Measurements from ENCODE around the gene NME7.
"Not testable (repeated sequence)": the region's sequence is repeated elsewhere in the genome, so short reads cannot be mapped to it uniquely, and the experiment has no call there.

Gene NME7

DNA sequence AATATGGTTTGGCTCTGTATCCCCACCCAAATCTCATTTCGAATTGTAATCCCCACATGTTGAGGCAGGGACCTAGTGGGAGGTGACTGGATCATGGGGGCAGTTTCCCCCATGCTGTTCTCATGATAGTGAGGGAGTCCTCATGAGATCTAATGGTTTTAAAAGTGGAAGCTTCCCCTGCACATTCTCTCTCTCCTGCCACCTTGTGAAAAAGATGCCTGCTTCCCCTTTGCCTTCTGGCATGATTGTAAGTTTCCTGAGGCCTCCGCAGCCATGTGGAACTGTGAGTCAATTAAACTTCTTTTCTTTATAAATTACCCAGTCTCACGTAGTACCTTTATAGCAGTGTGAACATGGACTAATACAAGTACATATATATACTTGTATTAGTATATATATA lies 25.5 kb downstream of the NME7 start:
- DNase-seq = not testable (repeated sequence)

DNA sequence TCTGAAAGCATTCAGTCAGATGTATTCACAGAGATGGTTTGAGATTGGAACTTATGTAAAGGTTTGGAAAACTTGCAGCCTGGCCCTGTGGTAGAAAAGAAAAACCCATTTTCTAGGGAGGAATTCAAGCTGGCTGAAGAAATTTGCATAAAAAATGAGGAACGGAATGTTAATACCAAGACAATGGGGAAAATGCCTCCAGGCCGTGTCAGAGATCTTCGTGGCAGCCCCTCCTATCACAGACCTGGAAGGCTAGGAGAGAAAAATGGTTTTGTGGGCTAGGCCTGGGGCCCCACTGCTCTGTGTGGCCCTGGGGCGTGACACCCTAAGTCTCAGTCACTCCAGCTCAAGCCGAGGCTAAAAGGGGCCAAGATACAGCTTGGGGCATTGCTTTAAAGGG lies 26.7 kb downstream of the NME7 start:
- no peak for DNase-seq

DNA sequence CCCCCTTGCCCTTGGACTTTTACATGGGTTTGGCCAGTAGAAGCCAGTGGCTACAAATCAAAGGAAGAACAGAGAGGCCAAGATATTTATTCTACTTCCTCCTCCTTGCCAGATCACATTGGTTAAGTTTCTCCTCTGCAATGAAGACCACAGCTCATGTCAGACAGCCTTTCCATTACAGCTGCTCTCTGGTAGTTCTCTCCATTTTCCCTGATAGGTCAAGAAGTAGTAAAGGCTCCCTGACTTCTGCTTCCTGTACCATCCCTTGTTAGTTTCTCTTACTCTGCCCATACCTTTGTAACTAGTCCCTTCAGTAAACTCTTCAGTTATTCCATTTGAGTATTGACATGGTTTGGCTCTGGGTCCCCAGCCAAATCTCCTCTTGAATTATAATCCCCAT lies 27.8 kb downstream of the NME7 start:
- DNase-seq = no peak

DNA sequence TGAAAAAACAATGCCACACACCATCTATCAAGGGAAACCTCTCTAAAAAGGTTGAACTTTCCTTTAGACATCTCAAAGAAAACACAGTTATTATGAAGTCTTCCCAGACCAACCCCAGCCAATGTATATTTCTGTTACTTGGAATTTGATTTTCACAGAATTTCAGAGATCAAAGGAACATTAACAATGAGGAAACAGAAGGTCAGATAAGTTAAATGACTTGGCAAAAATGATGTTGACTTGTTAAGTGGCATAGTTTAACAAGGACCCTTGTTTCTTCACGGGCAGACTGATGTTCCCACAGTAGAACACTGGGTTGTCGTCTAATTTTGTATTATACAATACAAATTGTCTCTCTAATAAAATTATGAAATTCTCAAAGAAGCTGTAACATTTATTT lies 29.0 kb downstream of the NME7 start:
- DNase-seq = no peak

DNA sequence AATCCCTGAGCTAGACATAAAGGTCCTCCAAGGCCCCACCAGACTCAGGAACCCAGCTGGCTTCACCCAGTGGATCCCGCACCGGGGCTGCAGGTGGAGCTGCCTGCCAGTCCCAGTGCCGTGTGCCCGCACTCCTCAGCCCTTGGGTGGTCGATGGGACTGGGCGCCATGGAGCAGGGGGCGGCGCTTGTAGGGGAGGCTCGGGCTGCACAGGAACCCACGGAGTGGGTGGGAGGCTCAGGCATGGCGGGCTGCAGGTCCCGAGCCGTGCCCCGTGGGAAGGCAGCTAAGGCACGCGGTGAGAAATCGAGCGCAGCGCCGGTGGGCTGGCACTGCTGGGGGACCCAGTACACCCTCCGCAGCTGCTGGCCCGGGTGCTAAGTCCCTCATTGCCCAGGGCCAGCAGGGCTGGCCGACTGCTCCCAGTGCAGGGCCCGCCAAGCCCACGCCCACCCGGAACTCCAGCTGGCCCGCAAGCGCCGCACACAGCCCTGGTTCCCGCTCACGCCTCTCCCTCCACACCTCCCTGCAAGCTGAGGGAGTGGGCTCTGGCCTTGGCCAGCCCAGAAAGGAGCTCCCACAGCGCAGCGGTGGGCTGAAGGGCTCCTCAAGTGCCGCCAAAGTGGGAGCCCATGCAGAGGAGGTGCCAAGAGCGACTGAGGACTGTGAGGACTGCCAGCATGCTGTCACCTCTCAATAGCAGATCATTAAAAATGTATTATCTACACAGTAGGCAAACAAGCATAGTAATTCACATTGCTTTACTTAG lies 30.5 kb downstream of the NME7 start:
- not testable (repeated sequence) for DNase-seq

DNA sequence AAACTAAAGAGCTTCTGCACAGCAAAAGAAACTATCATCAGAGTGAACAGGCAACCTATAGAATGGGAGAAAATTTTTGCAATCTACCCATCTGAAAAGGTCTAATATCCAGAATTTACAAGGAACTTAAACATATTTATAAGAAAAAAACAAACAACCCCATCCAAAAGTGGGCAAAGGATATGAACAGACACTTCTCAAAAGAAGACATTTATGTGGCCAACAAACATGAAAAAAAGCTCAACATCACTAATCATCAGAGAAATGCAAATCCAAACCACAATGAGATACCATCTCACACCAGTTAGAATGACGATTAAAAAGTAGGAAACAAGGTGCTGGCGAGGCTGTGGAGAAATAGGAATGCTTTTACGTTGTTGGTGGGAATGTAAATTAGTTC lies 32.9 kb downstream of the NME7 start:
- not testable (repeated sequence) for DNase-seq

- DNase-seq = no peak
Measured at GRCh38 chr1:169330927-169331326, 36.7 kb downstream of the NME7 start.

DNA sequence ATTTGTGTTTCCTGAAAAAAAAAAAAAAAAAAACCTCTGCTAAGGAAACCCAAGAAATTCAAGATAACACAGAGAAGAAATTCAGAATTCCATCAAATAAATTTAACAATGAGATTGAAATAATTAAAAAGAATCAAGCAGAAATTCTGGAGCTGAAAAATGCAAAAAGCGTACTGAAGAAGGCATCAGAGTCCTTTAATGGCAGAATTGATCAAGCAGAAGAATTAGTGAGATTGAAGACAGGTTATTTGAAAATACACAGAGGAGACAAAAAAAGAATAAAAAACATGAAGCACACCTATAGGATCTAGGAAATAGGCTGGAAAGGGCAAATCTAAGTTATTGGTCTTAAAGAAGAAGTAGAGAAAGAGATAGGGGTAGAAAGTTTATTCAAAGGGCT lies 38.2 kb downstream of the NME7 start:
- no peak for DNase-seq

DNA sequence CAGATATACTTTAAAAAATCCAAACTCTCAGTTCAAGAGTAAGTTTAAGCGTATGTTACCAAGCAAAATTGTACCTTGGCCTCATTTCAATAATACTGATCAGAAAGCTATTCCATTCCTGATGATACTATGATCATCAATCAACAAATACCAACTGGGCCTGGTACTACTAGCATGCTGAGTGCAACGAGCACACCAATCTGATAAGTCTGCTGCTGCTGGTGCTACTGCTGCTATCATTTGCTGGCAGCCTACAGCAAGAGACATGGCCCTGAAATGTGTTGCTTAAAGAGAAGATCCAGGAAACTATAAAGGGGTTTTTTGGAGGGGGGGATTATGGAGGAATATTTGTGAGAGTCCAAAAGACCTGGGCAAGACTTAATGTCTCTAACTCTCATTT lies 39.7 kb downstream of the NME7 start:
- DNase-seq = no peak

DNA sequence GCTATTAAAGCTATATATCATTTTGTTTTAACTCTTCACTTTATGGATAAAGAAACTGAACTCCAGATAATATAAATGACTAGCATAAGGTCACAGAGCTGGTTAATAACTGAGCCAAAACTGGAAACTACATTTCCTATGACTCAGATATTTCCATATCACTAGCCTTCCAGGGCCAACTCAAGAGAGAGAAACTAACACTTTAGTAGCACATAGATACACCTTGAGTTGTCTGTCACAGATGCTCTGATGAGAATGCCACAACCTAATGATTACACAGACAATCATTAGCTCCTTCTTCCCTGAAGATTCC lies 40.7 kb downstream of the NME7 start:
- no peak for DNase-seq

DNA sequence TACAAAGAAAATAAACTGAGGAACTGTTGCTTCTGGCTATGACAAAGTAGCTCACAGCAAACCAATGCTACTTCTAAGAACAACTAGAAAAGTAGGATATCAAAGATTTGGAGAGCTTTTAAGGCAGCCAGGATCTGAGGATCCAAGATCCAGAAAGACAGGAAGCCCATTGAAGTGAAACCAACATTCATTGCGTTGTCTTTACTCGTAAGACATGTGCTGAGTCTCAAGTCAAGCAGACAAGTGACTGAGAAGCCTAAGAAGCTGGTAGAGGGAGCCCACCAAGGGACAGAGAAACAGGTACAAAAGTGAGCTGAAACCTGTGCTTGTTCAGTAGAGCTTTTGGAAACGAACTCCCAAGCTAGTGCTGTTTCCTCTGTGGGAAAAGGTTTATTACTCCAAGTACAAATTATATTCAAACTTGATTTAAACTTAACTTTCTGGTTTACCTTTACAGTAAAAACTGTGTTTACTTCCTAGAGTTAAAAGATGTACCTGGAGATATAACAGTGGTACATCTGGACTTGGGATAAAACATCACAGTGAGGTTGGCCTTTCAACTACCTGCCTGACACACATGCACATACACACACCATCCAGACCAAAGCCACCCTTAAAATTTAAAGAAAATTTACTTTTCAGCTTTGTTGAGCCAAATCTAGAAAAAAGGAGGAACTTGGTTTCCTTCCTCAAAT lies 41.2 kb downstream of the NME7 start:
- DNase-seq = no peak

DNA sequence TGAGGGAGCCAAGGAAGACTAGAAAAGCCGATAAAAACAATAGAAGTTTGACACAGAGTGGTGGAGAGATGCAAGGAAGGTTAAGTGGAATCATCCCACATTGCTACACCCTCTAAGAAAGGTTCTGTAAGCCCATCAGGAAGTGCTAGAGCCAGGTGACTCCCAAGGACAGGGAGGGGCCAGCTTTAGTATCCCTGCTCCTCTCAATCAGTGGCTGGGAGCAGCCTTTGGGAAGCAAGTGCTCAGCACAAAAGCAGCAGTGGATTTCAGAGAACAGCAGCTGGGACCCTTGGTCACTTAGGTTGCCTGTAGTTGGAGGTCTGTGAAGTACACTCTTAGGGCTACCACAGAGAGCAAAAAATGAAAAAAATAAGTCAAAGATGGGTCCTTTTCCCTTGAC lies 42.5 kb downstream of the NME7 start:
- DNase-seq = no peak

GRCh38 chr1:169322138-169322537 lies 45.5 kb downstream of the NME7 start:
- DNase-seq = peak in 7 of 56 donors; percentile 0 to 30 (median 6)

DNA sequence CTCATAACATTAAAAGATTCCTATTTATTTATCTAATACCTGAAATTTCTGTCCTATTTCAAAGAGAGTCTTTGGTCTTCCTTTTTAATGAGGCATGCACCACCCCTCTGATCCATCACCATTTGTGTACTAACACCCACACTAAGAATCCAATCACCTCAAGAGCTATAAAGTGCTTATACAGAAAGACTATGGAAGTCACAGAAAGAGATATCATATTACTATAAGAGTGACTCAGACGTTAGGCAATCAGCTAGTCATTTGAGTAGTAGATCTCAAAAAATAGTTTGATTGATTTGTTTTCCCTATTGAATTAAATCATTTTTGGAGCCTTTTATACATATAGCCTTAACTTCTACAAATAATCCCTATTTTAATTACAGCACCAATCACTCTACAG lies 46.1 kb downstream of the NME7 start:
- DNase-seq = no peak

DNA sequence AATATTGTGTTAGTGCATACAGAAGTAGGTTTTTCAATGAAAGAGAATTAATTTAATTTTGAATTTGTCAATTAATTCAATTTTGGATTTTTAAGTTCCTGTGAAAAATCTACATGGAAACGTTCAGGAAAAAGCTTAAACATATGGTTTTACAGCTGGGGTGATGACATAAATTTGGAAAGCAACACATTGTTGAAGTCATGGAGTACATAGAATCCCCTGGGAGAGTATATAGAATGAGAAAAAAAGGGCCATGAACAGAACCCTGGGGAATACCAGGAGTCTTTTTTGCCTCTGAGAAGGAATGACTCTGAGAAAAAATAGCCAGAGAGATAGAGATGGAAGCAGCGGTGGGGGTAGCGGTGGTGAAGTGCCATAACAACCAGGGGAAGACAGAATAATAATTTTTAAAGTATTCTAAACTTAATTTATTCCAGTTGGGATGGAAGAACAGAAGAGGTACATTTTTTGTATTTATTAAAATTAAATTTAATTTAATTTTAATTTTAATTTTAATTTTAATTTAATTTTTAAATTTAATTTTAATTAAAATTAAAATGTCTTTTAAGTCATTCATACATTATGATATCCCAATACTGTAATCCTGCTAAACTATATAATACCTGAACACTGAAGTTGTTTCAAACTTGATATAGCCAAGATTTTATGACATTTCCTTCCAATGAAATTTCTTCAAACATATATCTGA lies 48.9 kb downstream of the NME7 start:
- no peak for DNase-seq

- DNase-seq = no peak
Measured at GRCh38 chr1:169316556-169316955, 51.0 kb downstream of the NME7 start.

DNA sequence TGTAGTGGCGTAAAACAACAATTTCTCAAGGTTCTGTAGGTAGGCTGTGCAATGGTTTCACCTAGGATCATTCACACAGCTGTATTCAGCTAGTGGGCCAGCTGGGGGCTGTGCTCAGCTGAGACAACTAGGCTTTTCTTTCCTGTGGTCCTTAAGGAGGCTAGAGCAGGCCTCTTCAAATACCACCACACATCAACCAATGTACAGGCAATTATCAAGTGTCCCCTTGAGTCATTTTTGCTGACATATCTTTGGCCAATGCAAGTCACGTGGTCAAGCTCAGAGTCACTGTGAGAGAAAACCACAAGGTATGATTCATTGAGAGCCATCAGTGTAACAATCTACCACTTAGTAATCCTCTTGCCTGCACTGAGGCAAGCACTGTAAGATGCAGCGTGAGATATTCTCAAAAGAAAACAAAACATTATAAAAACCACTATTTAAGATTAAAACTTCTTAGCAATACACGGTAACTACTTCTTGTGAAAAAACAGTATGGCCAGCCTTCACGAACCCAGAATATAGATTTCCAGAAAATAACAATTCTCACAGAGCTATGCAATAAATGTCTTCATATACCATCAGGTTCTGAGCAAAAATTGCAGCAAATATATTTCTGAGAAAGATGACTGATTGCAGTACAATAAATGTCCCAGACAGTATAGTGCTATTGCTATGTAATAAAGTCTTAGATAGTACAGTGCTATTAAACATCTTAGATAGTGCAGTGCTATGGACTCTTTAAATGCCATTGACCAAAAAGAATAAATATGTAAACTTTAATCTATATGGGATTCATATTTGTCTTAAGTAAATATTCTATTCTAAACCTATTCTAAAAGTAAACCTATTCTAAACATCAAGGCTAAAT lies 55.3 kb downstream of the NME7 start:
- DNase-seq = no peak

- peak in 1 of 56 donors; percentile 0 for DNase-seq
Measured at GRCh38 chr1:169309178-169310166, 58.1 kb downstream of the NME7 start.

GRCh38 chr1:169308313-169309039 lies 59.1 kb downstream of the NME7 start:
- DNase-seq = no peak

DNA sequence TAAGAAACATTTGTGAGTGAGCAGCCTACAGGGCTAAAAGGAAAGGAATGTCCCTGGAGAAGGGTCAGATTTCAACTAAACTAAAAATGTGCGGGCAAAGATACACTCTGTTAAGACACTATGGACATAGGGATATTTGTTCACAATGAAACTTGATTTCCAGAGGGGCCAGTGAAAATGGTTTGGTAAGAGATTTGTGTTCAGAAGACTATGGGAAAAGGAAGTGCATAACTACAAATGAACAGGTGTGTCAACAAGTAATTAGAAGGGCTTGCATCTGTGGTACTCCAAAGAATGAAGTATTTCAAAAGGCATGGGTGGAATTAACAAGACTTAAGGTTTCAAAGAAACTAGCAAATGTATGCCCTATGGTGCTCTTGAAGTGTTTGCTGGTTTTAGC lies 60.4 kb downstream of the NME7 start:
- no peak for DNase-seq

All from nucleus accumbens (tissue), 56 donors.